A549 treated with CORT108297 at 1 μM for 4 hours (cell line): ENCODE data around the gene JHY. TPM values are rescaled to one million over a fixed set of nuclear protein-coding genes. Genes with fewer than 3 reads are reported as not detected.

Experiments
- total RNA-seq: library from RNA; stranded (reverse); fragments of 200-300 nt; extraction: Qiagen RNA extraction; gene quantifications from 5 replicates; pipeline ENCODE4 v1.2.3, GENCODE V29; 2022

The JHY gene
- 3.2 to 4.3 TPM (median 3.3 TPM) in 5 replicates for total RNA-seq

DNA sequence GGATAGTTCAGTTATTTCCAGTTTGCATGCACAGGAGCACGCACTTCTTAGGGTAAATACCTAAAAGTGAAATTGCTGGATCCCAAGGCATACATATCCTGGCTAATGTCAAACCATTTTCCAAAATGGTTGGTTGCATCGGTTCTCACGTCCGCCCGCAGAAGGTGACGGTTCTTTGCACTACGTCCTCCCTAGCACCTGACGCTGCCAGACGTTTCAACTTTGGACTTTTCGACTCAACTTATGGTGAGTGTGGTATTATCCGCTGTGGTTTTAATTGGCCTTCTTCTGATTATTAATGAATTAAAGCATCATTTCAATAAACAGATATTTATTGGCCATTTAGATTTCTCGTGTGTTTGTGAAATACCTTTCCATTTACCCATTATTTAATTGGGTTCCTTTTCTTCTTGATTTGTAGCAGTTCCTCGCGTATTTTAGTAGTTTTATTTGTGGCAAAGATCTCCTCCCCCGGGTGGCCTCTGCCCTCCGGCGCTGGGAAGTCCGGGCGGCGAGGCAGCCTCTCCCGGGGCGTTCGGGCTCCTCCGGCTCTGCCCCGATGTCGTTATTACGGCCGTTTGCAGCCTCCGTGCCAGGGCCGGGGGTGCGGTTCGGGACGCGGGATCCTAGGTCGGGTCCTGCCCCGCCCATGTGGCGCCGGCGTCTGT, at the start of gene JHY:
TSS of gene JHY (plus strand) at position 571 of the 668 bp plus-strand sequence. CDS start 3,091 bp downstream, outside the sequence.

DNA sequence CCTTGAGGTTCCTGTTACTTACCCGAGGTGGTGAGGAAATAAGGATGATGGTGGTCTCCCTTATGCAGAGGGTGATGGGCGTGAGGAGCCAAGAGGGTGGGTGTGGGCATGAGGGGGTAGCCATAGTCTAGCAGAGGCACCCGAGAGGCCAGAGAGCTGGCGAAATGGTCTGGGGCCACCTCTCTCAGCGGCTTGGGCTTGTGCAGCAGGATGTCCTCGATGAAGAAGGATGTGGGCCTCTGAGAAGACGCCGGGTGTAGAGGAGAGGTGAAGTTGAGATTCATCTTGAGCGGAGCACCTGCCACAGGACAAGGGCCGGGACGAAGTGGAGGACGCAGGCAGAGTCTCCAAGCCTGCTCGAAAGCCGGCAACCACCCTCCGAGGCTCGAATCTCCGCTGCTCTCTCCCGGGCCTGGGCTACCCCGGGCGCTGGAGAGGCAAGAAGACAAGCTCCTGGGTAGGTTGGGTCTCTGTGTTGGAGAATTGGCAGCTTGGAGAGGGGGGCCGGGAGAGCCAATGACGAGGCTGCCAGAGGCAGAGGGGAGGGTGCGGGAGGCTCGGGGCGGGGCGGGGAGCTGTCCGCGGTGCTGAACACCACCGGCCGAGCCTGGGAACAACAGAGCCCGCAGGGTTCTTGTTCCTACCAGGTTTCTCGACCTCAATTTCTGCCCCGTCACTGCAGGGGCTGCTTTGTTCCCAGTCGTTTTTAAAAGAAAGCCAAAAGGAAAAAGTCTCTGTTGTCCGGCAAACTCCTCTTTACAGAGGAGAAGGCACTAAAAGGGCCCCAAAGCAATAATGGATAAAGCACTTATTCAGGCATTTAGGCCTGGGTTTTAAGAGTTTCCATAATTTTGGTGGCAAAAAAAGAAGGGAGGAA, 99.1 kb downstream of the JHY start, which contains the start of gene BSX:
TSS of gene BSX (minus strand) at position 447 of the 877 bp plus-strand sequence. CDS start at position 284, 163 bp downstream.

Other genes starting within 250 kb of the JHY start
- gene UBASH3B, start 227.0 kb upstream of the JHY start, total RNA-seq: 38.2 to 54.2 TPM (median 47.3 TPM) in 5 replicates
- gene CRTAM, start 44.3 kb upstream of the JHY start, total RNA-seq: 0.11 TPM in 1 of 5 replicates, not detected in the others
- not detected in 5 replicates for gene BSX, start 99.1 kb downstream of the JHY start, total RNA-seq
- gene HSPA8, start 179.4 kb downstream of the JHY start, total RNA-seq: 1,414 to 2,039 TPM (median 1,628 TPM) in 5 replicates